HepG2 (cell line): ENCODE results near the gene ZNF771. TPM values are rescaled to one million over a fixed set of nuclear protein-coding genes. Genes with fewer than 3 reads are reported as not detected.

Source experiments
- FIP1L1 ChIP-seq: fragments of 200-400 bp; formaldehyde crosslinking; IDR thresholded peaks from 2 replicates; pipeline ENCODE4 v1.6.1; 2018; ENCODE audit warnings: low read depth, mild to moderate bottlenecking, low read length, moderate library complexity, borderline replicate concordance; ENCODE audit not compliant: insufficient read depth
- HNRNPL ChIP-seq: fragments of 200-400 bp; formaldehyde crosslinking; IDR thresholded peaks from 2 replicates; pipeline ENCODE4 v1.6.1; 2017; ENCODE audit warnings: mild to moderate bottlenecking, low read depth, low read length
- KDM2A ChIP-seq: sonication (generic); formaldehyde crosslinking; IDR thresholded peaks from 2 replicates; pipeline ENCODE4 v1.4.0; 2020; ENCODE audit warnings: low read depth, missing genetic modification reagents, borderline replicate concordance
- SALL2 ChIP-seq: sonication (generic); formaldehyde crosslinking; IDR thresholded peaks from 2 replicates; pipeline ENCODE4 v1.8.1; 2023; ENCODE audit warnings: mild to moderate bottlenecking, missing genetic modification reagents, inconsistent platforms
- SOX6 ChIP-seq, 2 experiments: fragments of 450-650 bp in 1 of 2; sonication (generic) in 1 of 2; formaldehyde crosslinking in 1 of 2; IDR thresholded peaks; 2 replicates each; pipeline versions ENCODE4 v1.4.0 to v1.6.1; 2017 to 2020; ENCODE audit warnings: antibody characterized with exemption in 1 of 2, mild to moderate bottlenecking in 1 of 2, missing genetic modification reagents in 1 of 2
- TGIF2 ChIP-seq: IDR thresholded peaks from 2 replicates; pipeline ENCODE4 v1.6.1; 2016; ENCODE audit warnings: control low read depth, missing compliant biosample characterization
- ZBTB14 ChIP-seq: sonication (generic); formaldehyde crosslinking; IDR thresholded peaks from 2 replicates; pipeline ENCODE4 v1.4.0; 2020; ENCODE audit warnings: missing genetic modification reagents
- ZBTB7A ChIP-seq: sonication (generic); formaldehyde crosslinking; IDR thresholded peaks from 2 replicates; pipeline ENCODE4 v1.8.0; 2022; ENCODE audit warnings: mild to moderate bottlenecking, missing genetic modification reagents
- ZNF251 ChIP-seq: sonication (generic); formaldehyde crosslinking; IDR thresholded peaks from 2 replicates; pipeline ENCODE4 v1.9.0; 2021; ENCODE audit warnings: mild to moderate bottlenecking, missing genetic modification reagents
- ZNF253 ChIP-seq: sonication (generic); formaldehyde crosslinking; IDR thresholded peaks from 2 replicates; pipeline ENCODE4 v1.8.0; 2022; ENCODE audit warnings: mild to moderate bottlenecking, missing genetic modification reagents, borderline replicate concordance
- ZNF670 ChIP-seq: sonication (generic); formaldehyde crosslinking; IDR thresholded peaks from 2 replicates; pipeline ENCODE4 v1.8.0; 2022; ENCODE audit warnings: mild to moderate bottlenecking, missing genetic modification reagents, borderline replicate concordance
- polyA plus RNA-seq, 8 experiments: library from polyadenylated mRNA; depleted of rRNA in 3 of 8; stranded (reverse) in 7 of 8; unstranded in 1 of 8; fragments of >200 nt; fragmentation: Illumina TruSeq in 4 of 8; extraction: Trizol in 4 of 8; gene quantifications; 2 replicates each; pipeline versions ENCODE4 v1.2.1 to v1.2.3, GENCODE V29; 2011 to 2016; ENCODE audit warnings: low read depth in 4 of 8, missing spikeins in 1 of 8, mixed read lengths in 1 of 8; ENCODE audit not compliant: insufficient read depth in 1 of 8
- total RNA-seq, 5 experiments: library from RNA; depleted of rRNA; stranded (reverse); fragments of >200 nt; fragmentation: Illumina TruSeq; extraction: Trizol; gene quantifications; 2 replicates each; pipeline ENCODE4 v1.2.3, GENCODE V29; 2016; ENCODE audit warnings: low read depth in 1 of 5
- TF ChIP-seq, protein P1 (sequence below): sonication (generic); formaldehyde crosslinking; IDR thresholded peaks from 2 replicates; pipeline ENCODE4 v1.5.0; 2020; ENCODE audit warnings: mild to moderate bottlenecking, missing genetic modification reagents, borderline replicate concordance
- TF ChIP-seq, protein P2 (sequence below): sonication (generic); formaldehyde crosslinking; IDR thresholded peaks from 2 replicates; pipeline ENCODE4 v1.5.0; 2020; ENCODE audit warnings: missing genetic modification reagents
- TF ChIP-seq, protein P3 (sequence below): sonication (generic); formaldehyde crosslinking; IDR thresholded peaks from 2 replicates; pipeline ENCODE4 v1.5.1; 2020; ENCODE audit warnings: mild to moderate bottlenecking, moderate library complexity, missing genetic modification reagents
- TF ChIP-seq, protein P4 (sequence below): fragments of 450-650 bp; IDR thresholded peaks from 2 replicates; pipeline ENCODE4 v1.6.1; 2017
- TF ChIP-seq, protein P5 (sequence below): sonication (generic); formaldehyde crosslinking; IDR thresholded peaks from 2 replicates; pipeline ENCODE4 v1.4.0; 2020; ENCODE audit warnings: low read depth, missing genetic modification reagents

ZNF771 gene
- total and polyA plus RNA-seq, 2 of the 13 experiments (the other 11 are each of a cell fraction or from before 2014, with no cell fraction given), result 5.0 to 11.8 TPM

- TF ChIP-seq, protein P1, sequence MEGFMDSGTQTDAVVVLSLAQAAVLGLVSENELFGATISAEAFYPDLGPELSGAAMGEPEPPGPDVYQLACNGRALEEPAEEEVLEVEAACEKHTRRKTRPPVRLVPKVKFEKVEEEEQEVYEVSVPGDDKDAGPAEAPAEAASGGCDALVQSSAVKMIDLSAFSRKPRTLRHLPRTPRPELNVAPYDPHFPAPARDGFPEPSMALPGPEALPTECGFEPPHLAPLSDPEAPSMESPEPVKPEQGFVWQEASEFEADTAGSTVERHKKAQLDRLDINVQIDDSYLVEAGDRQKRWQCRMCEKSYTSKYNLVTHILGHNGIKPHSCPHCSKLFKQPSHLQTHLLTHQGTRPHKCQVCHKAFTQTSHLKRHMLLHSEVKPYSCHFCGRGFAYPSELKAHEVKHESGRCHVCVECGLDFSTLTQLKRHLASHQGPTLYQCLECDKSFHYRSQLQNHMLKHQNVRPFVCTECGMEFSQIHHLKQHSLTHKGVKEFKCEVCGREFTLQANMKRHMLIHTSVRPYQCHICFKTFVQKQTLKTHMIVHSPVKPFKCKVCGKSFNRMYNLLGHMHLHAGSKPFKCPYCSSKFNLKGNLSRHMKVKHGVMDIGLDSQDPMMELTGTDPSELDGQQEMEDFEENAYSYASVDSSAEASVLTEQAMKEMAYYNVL, result no peak
- TF ChIP-seq ZNF670 (no peak), KDM2A (CRISPR knock-in tag) (peak; percentile 70), SALL2 (CRISPR knock-in tag) (no peak; the same call in 1 of the 2 replicates), ZBTB7A (no peak), ZNF253 (CRISPR knock-in tag) (no peak), ZBTB14 (CRISPR knock-in tag) (no peak), HNRNPL (0 out of 2 replicates have a peak, but pooled peaks have one; percentile 47), TGIF2 (CRISPR knock-in tag) (peak; percentile 95; the same call in 1 of the 2 replicates), FIP1L1 (no peak), ZNF251 (no peak), SOX6 (IDR thresholded peaks at IDR 0.05) (no peak), SOX6 (CRISPR knock-in tag; IDR thresholded peaks at IDR 0.05) (peak; percentile 19; the same call in 1 of the 2 replicates)
- TF ChIP-seq, protein P2, sequence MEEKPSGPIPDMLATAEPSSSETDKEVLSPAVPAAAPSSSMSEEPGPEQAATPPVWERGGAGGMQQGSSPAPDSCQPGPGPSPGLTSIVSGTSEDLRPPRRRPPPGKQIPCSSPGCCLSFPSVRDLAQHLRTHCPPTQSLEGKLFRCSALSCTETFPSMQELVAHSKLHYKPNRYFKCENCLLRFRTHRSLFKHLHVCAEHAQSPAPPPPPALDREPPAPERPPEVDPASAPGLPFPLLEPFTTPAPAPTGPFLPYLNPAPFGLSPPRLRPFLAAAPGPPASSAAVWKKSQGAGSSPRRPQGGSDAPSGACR (CRISPR knock-in tag), result no peak
- TF ChIP-seq, protein P3, sequence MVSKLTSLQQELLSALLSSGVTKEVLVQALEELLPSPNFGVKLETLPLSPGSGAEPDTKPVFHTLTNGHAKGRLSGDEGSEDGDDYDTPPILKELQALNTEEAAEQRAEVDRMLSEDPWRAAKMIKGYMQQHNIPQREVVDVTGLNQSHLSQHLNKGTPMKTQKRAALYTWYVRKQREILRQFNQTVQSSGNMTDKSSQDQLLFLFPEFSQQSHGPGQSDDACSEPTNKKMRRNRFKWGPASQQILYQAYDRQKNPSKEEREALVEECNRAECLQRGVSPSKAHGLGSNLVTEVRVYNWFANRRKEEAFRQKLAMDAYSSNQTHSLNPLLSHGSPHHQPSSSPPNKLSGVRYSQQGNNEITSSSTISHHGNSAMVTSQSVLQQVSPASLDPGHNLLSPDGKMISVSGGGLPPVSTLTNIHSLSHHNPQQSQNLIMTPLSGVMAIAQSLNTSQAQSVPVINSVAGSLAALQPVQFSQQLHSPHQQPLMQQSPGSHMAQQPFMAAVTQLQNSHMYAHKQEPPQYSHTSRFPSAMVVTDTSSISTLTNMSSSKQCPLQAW (CRISPR knock-in tag), result no peak; the same call in 1 of the 2 replicates
- TF ChIP-seq, protein P4, sequence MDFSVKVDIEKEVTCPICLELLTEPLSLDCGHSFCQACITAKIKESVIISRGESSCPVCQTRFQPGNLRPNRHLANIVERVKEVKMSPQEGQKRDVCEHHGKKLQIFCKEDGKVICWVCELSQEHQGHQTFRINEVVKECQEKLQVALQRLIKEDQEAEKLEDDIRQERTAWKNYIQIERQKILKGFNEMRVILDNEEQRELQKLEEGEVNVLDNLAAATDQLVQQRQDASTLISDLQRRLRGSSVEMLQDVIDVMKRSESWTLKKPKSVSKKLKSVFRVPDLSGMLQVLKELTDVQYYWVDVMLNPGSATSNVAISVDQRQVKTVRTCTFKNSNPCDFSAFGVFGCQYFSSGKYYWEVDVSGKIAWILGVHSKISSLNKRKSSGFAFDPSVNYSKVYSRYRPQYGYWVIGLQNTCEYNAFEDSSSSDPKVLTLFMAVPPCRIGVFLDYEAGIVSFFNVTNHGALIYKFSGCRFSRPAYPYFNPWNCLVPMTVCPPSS, result no peak
- TF ChIP-seq, protein P5, sequence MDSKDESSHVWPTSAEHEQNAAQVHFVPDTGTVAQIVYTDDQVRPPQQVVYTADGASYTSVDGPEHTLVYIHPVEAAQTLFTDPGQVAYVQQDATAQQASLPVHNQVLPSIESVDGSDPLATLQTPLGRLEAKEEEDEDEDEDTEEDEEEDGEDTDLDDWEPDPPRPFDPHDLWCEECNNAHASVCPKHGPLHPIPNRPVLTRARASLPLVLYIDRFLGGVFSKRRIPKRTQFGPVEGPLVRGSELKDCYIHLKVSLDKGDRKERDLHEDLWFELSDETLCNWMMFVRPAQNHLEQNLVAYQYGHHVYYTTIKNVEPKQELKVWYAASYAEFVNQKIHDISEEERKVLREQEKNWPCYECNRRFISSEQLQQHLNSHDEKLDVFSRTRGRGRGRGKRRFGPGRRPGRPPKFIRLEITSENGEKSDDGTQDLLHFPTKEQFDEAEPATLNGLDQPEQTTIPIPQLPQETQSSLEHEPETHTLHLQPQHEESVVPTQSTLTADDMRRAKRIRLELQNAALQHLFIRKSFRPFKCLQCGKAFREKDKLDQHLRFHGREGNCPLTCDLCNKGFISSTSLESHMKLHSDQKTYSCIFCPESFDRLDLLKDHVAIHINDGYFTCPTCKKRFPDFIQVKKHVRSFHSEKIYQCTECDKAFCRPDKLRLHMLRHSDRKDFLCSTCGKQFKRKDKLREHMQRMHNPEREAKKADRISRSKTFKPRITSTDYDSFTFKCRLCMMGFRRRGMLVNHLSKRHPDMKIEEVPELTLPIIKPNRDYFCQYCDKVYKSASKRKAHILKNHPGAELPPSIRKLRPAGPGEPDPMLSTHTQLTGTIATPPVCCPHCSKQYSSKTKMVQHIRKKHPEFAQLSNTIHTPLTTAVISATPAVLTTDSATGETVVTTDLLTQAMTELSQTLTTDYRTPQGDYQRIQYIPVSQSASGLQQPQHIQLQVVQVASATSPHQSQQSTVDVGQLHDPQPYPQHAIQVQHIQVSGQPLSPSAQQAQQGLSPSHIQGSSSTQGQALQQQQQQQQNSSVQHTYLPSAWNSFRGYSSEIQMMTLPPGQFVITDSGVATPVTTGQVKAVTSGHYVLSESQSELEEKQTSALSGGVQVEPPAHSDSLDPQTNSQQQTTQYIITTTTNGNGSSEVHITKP, result 0 out of 2 replicates have a peak, but pooled peaks have one; percentile 69
Observed at GRCh38 chr16:30370456-30371247, 36.8 kb upstream of the ZNF771 start, which contains the start of gene TBC1D10B (continued).
